ENCODE results near the gene SYPL2. TPM values are rescaled to one million over a fixed set of nuclear protein-coding genes. Genes with fewer than 3 reads are reported as not detected.

Gene SYPL2
- total and polyA plus RNA-seq, 11 donors: 11.3 to 39.7 (median 25.4) TPM

DNA sequence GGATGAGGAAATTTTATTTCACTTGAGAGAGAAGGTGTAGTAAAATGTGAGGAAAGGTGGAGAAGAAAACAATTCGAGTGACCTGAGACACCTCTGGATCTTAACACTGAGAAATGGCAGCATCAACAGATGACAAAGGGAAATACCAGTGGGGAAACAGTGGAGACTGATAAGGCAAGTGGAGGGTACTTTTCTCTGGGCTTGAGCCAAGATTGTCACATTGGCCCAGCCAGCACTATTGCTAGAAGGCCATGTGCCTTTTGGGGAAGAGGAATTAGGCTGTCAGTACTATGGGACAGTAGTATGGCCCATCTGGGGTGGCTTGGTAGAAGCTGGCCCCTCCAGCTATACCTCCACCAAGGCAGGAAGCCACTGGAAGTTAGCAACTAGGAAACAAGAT, 8.4 kb downstream of the SYPL2 start:
- no peak overlapping the region for H3K27ac ChIP-seq
- peak; percentile 55 to 70 (median 65) for ATAC-seq
- DNase-seq: peak in 1 of 5 donors; percentile 21
- no peak overlapping the region for H3K4me3 ChIP-seq
- TF ChIP-seq, protein P1, sequence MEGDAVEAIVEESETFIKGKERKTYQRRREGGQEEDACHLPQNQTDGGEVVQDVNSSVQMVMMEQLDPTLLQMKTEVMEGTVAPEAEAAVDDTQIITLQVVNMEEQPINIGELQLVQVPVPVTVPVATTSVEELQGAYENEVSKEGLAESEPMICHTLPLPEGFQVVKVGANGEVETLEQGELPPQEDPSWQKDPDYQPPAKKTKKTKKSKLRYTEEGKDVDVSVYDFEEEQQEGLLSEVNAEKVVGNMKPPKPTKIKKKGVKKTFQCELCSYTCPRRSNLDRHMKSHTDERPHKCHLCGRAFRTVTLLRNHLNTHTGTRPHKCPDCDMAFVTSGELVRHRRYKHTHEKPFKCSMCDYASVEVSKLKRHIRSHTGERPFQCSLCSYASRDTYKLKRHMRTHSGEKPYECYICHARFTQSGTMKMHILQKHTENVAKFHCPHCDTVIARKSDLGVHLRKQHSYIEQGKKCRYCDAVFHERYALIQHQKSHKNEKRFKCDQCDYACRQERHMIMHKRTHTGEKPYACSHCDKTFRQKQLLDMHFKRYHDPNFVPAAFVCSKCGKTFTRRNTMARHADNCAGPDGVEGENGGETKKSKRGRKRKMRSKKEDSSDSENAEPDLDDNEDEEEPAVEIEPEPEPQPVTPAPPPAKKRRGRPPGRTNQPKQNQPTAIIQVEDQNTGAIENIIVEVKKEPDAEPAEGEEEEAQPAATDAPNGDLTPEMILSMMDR (IDR thresholded peaks at IDR 0.05): no peak
- TF ChIP-seq POLR2A (IDR thresholded peaks at IDR 0.05): no peak
- WGBS, 4 donors: 26 to 40% (median 31%) methylated on average over 1 of the region's 1 CpG
- peaks cover 0 to 21% (median 5%) of the 10 kb centered on the region in 12 donors for H3K4me1 ChIP-seq
- peaks cover 0 to 23% (median 0%) of the 10 kb centered on the region in 9 donors for H3K27me3 ChIP-seq
- H3K9me3 ChIP-seq: no peaks in the 10 kb centered on the region
- intact Hi-C loops (cut with DNase I): loop anchor here in 1 of 10 donors (5.0 kb wide), 1 partner anchor 47 kb away; the partner anchor contains the start of gene PSMA5
- peaks cover 0 to 27% (median 6%) of the 10 kb centered on the region in 9 donors for H3K36me3 ChIP-seq

DNA sequence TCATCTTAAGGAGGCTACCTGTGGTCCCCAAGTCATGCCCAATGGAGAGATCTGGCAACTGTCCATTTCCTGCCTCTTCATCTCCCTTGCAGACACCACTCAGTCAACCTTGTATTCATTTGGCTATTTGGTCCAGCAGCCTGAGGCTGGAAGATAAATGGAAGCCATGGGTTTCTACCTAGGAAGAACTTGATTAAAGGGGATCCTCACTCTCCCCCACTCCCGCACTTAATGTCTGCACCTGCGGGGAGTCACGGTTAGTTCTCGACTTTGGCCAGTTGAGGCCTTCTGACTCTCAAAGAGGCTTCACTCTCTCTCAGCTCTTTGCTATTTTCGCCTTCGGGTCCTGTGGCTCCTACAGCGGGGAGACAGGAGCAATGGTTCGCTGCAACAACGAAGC, 8.9 kb downstream of the SYPL2 start:
- ATAC-seq: no peak
- 79 to 85% (median 82%) methylated on average over 9 of the region's 9 CpGs for WGBS, 4 donors
- Histone ChIP-seq H3K27me3 (peaks cover 0 to 17% (median 0%) of the 10 kb centered on the region in 9 donors), H3K27ac (no peak overlapping the region), H3K9me3 (no peaks in the 10 kb centered on the region), H3K36me3 (peaks cover 0 to 27% (median 9%) of the 10 kb centered on the region in 9 donors), H3K4me3 (no peak overlapping the region), H3K4me1 (peaks cover 0 to 21% (median 5%) of the 10 kb centered on the region in 12 donors)
- intact Hi-C loops (cut with DNase I): no loop called here
- no peak for TF ChIP-seq POLR2A (IDR thresholded peaks at IDR 0.05)
- TF ChIP-seq, protein P1 (IDR thresholded peaks at IDR 0.05): no peak
- DNase-seq: peak in 1 of 5 donors; percentile 8

DNA sequence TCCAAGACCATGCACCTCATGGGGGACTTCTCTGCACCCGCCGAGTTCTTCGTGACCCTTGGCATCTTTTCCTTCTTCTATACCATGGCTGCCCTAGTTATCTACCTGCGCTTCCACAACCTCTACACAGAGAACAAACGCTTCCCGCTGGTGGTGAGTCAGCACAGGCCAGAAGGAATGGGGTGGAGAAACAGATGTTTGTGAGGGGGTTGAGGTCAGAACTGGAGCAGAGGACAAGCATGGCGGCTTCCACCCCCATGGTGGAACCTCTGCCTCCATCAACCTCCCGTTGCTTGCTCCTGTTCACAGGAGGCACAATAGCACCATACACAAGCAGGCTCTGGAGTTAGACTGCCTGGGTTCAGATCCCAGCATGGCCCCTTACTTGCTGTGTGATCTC, 10.5 kb downstream of the SYPL2 start:
- H3K27me3 ChIP-seq: peaks cover 0 to 14% (median 0%) of the 10 kb centered on the region in 9 donors
- H3K27ac ChIP-seq: no peak overlapping the region
- H3K9me3 ChIP-seq: no peaks in the 10 kb centered on the region
- TF ChIP-seq, protein P1 (IDR thresholded peaks at IDR 0.05): no peak
- no peak for TF ChIP-seq POLR2A (IDR thresholded peaks at IDR 0.05)
- intact Hi-C loops (cut with DNase I): no loop called here
- H3K4me3 ChIP-seq: no peak overlapping the region
- peak in 1 of 5 donors; percentile 7 for DNase-seq
- H3K36me3 ChIP-seq: peaks cover 0 to 27% (median 10%) of the 10 kb centered on the region in 9 donors
- peaks cover 0 to 21% (median 5%) of the 10 kb centered on the region in 12 donors for H3K4me1 ChIP-seq
- WGBS, 4 donors: 91 to 96% (median 95%) methylated on average over 8 of the region's 8 CpGs
- ATAC-seq: no peak

DNA sequence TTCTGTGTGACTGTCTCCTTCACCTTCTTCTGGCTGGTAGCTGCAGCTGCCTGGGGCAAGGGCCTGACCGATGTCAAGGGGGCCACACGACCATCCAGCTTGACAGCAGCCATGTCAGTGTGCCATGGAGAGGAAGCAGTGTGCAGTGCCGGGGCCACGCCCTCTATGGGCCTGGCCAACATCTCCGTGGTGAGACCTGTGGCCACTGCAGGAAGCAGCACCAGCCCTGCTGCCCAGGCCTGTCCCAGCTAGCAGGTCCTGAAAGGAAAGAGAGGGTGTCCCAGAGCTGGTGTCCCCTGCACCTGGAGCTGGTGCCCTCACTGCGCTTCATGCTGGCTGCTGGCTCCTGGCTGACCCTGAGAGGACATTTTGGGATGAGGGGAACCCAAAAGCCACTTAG, 11.5 kb downstream of the SYPL2 start:
- ATAC-seq: peak in 1 of 4 donors; percentile 17
- no peak for TF ChIP-seq POLR2A (IDR thresholded peaks at IDR 0.05)
- TF ChIP-seq, protein P1 (IDR thresholded peaks at IDR 0.05): no peak
- WGBS, 4 donors: 65 to 83% (median 78%) methylated on average over 3 to 6 of the region's 6 CpGs
- Histone ChIP-seq H3K9me3 (no peaks in the 10 kb centered on the region), H3K4me1 (peaks cover under 1 to 23% (median 5%) of the 10 kb centered on the region in 12 donors), H3K4me3 (no peak overlapping the region), H3K27ac (no peak overlapping the region), H3K36me3 (peaks cover 0 to 27% (median 10%) of the 10 kb centered on the region in 9 donors), H3K27me3 (peaks cover 0 to 5% (median 0%) of the 10 kb centered on the region in 9 donors)
- intact Hi-C loops (cut with DNase I): no loop called here
- DNase-seq: peak in 1 of 5 donors; percentile 9

All from heart left ventricle (tissue), 16 donors.